IMR-90 (cell line): ENCODE measurements around the gene KCNV2. TPM values are rescaled to one million over a fixed set of nuclear protein-coding genes. Genes with fewer than 3 reads are reported as not detected.

Experiments used
- ATAC-seq: fragments of 200-7000 bp; cut with Tn5 transposase; 2 replicates; pipeline ENCODE4 v1.9.1; 2020; ENCODE audit warnings: low read depth, mild to moderate bottlenecking, moderate library complexity
- BruUV-seq: library from RNA; stranded (reverse); fragments of 400-500 nt; replicated peaks from 2 replicates; lab custom pipeline; 2021; lab: Mats Ljungman, UMichigan
- CTCF ChIA-PET: fragments of 300-600 bp; formaldehyde crosslinking; extraction: SDS; loops from one replicate; lab custom pipeline; 2021; ENCODE audit warnings: antibody characterized with exemption; lab: Yijun Ruan, JAX
- POLR2A ChIA-PET: fragments of 300-600 bp; sonication (Branson Sonifier 250); formaldehyde crosslinking; loops from one replicate; lab custom pipeline; 2022; ENCODE audit warnings: antibody characterized with exemption; ENCODE audit not compliant: unreplicated experiment; lab: Charles Lee
- DNase-seq: peaks from one replicate; pipeline ENCODE4 v3.0.0; 2013
- H2AFZ ChIP-seq: replicated peaks from 2 replicates; pipeline ENCODE3; 2013; ENCODE audit warnings: low read length, mild to moderate bottlenecking; ENCODE audit not compliant: poor library complexity
- H2AK5ac ChIP-seq: 2 replicates; pipeline ENCODE4 v1.6.1; 2013; ENCODE audit warnings: low read depth, low read length, inconsistent platforms
- H2AK9ac ChIP-seq: replicated peaks from 2 replicates; pipeline ENCODE3; 2013; ENCODE audit warnings: mild to moderate bottlenecking, low read depth, low read length, moderate library complexity; ENCODE audit not compliant: poor library complexity
- H2BK120ac ChIP-seq: 2 replicates; pipeline ENCODE4 v1.6.1; 2013; ENCODE audit warnings: low read depth, low read length, inconsistent platforms
- H2BK15ac ChIP-seq: 3 replicates; pipeline ENCODE4 v1.6.1; 2013; ENCODE audit warnings: low read depth, low read length, inconsistent platforms
- H2BK20ac ChIP-seq: 2 replicates; pipeline ENCODE4 v1.6.1; 2013; ENCODE audit warnings: low read depth, mild to moderate bottlenecking, inconsistent platforms, low read length, moderate library complexity
- H2BK5ac ChIP-seq: 2 replicates; pipeline ENCODE4 v1.6.1; 2013; ENCODE audit warnings: mild to moderate bottlenecking, low read depth, low read length, inconsistent platforms; ENCODE audit not compliant: poor library complexity, severe bottlenecking
- H3K14ac ChIP-seq: replicated peaks from 2 replicates; pipeline ENCODE4 v1.6.1; 2013; ENCODE audit warnings: low read depth, low read length, inconsistent platforms
- H3K18ac ChIP-seq: 2 replicates; pipeline ENCODE4 v1.6.1; 2013; ENCODE audit warnings: low read depth, low read length, control low read depth
- H3K23ac ChIP-seq: 2 replicates; pipeline ENCODE4 v1.6.1; 2013; ENCODE audit warnings: low read depth, low read length, inconsistent platforms
- H3K27ac ChIP-seq: 2 replicates; pipeline ENCODE4 v1.5.1; 2013; ENCODE audit warnings: mild to moderate bottlenecking, control low read depth, low read length; ENCODE audit not compliant: insufficient read depth
- H3K27me3 ChIP-seq: 2 replicates; pipeline ENCODE4 v1.6.1; 2013; ENCODE audit warnings: low read length; ENCODE audit not compliant: control insufficient read depth, insufficient read depth
- H3K36me3 ChIP-seq: 2 replicates; pipeline ENCODE4 v1.6.1; 2013; ENCODE audit warnings: low read length, mixed read lengths; ENCODE audit not compliant: control insufficient read depth, insufficient read depth
- H3K4ac ChIP-seq: 2 replicates; pipeline ENCODE4 v1.6.1; 2013; ENCODE audit warnings: low read depth, low read length, inconsistent platforms
- H3K4me1 ChIP-seq: 2 replicates; pipeline ENCODE4 v1.6.1; 2013; ENCODE audit warnings: low read length, mixed read lengths; ENCODE audit not compliant: control insufficient read depth, insufficient read depth
- H3K4me2 ChIP-seq: 2 replicates; pipeline ENCODE4 v1.6.1; 2013; ENCODE audit warnings: low read depth, mild to moderate bottlenecking, control low read depth, low read length, moderate library complexity
- H3K4me3 ChIP-seq: 2 replicates; pipeline ENCODE4 v1.5.1; 2013; ENCODE audit warnings: low read depth, mild to moderate bottlenecking, control low read depth, low read length, moderate library complexity; ENCODE audit not compliant: insufficient read depth
- H3K56ac ChIP-seq: 2 replicates; pipeline ENCODE4 v1.6.1; 2013; ENCODE audit warnings: low read length, inconsistent platforms; ENCODE audit not compliant: insufficient read depth; ENCODE audit errors: extremely low read depth
- H3K79me1 ChIP-seq, 2 experiments: 2 replicates each; pipeline ENCODE4 v1.6.1; 2013; ENCODE audit warnings: low read length in 2 of 2, inconsistent platforms in 1 of 2, low read depth in 1 of 2
- H3K9ac ChIP-seq: 2 replicates; pipeline ENCODE4 v1.6.1; 2013; ENCODE audit warnings: low read depth, low read length, control low read depth
- H3K9me1 ChIP-seq: 2 replicates; pipeline ENCODE4 v1.6.1; 2013; ENCODE audit warnings: low read length, inconsistent platforms; ENCODE audit not compliant: insufficient read depth
- H3K9me3 ChIP-seq: 2 replicates; pipeline ENCODE4 v1.6.1; 2013; ENCODE audit warnings: low read length; ENCODE audit not compliant: control insufficient read depth, insufficient read depth
- H4K20me1 ChIP-seq: 2 replicates; pipeline ENCODE4 v1.6.1; 2013; ENCODE audit warnings: low read length, inconsistent platforms; ENCODE audit not compliant: insufficient read depth
- H4K5ac ChIP-seq: 2 replicates; pipeline ENCODE4 v1.6.1; 2013; ENCODE audit warnings: mild to moderate bottlenecking, low read depth, low read length, control low read depth
- H4K8ac ChIP-seq, 2 experiments: 2 replicates each; pipeline ENCODE4 v1.6.1; 2013; ENCODE audit warnings: low read depth in 2 of 2, low read length in 2 of 2, control low read depth in 1 of 2, inconsistent platforms in 1 of 2
- H4K91ac ChIP-seq: 2 replicates; pipeline ENCODE4 v1.6.1; 2013; ENCODE audit warnings: low read depth, low read length, inconsistent platforms; ENCODE audit not compliant: insufficient read depth
- BHLHE40 ChIP-seq: fragments of 150-350 bp; IDR thresholded peaks from 2 replicates; pipeline ENCODE4 v1.6.1; 2016; ENCODE audit warnings: mild to moderate bottlenecking, low read depth, low read length
- CEBPB ChIP-seq: IDR thresholded peaks from 2 replicates; pipeline ENCODE4 v1.6.1; 2012; ENCODE audit warnings: low read depth, low read length, improper control_type of control experiment
- CHD1 ChIP-seq: IDR thresholded peaks from 2 replicates; pipeline ENCODE4 v1.6.1; 2012; ENCODE audit warnings: low read depth, low read length, improper control_type of control experiment
- FOS ChIP-seq: fragments of 150-350 bp; IDR thresholded peaks from 2 replicates; pipeline ENCODE4 v1.6.1; 2016; ENCODE audit warnings: low read depth, low read length
- MAFK ChIP-seq: IDR thresholded peaks from 2 replicates; pipeline ENCODE4 v1.6.1; 2012; ENCODE audit warnings: low read depth, low read length, improper control_type of control experiment
- MAZ ChIP-seq: IDR thresholded peaks from 2 replicates; pipeline ENCODE4 v1.6.1; 2012; ENCODE audit warnings: low read depth, mild to moderate bottlenecking, low read length, improper control_type of control experiment, moderate library complexity, borderline replicate concordance
- MXI1 ChIP-seq: IDR thresholded peaks from 2 replicates; pipeline ENCODE4 v1.6.1; 2012; ENCODE audit warnings: low read depth, mild to moderate bottlenecking, low read length, moderate library complexity, borderline replicate concordance
- NFE2L2 ChIP-seq: fragments of 150-350 bp; IDR thresholded peaks from 2 replicates; pipeline ENCODE4 v1.6.1; 2016; ENCODE audit warnings: low read depth, mild to moderate bottlenecking, low read length
- POLR2A ChIP-seq: IDR thresholded peaks from 2 replicates; pipeline ENCODE4 v1.6.1; 2012; ENCODE audit warnings: mild to moderate bottlenecking, low read depth, low read length
- RAD21 ChIP-seq: IDR thresholded peaks from 2 replicates; pipeline ENCODE4 v1.6.1; 2012; ENCODE audit warnings: low read length, improper control_type of control experiment
- RCOR1 ChIP-seq: IDR thresholded peaks from 2 replicates; pipeline ENCODE4 v1.6.1; 2012; ENCODE audit warnings: mild to moderate bottlenecking, low read length, improper control_type of control experiment; ENCODE audit not compliant: insufficient replicate concordance
- RFX5 ChIP-seq: IDR thresholded peaks from 2 replicates; pipeline ENCODE4 v1.8.0; 2012; ENCODE audit warnings: low read depth, mild to moderate bottlenecking, low read length, moderate library complexity
- SMC3 ChIP-seq: fragments of 150-350 bp; IDR thresholded peaks from 2 replicates; pipeline ENCODE4 v1.6.1; 2016; ENCODE audit warnings: low read depth, mild to moderate bottlenecking, antibody characterized with exemption, low read length, moderate library complexity
- WGBS, 2 experiments: methylation state at CpG; one replicate each; pipeline versions ENCODE4 v1.1.5 to v1.1.7; 2013; ENCODE audit warnings: missing lambda C conversion rate in 2 of 2; ENCODE audit not compliant: insufficient read length in 1 of 2; ENCODE audit errors: extremely low coverage in 2 of 2; 5-methylcytosine and 5-hydroxymethylcytosine counted together
- dilution Hi-C: fragments of 300-500 bp; cut with HindIII; formaldehyde crosslinking; loops from one replicate; pipeline ENCODE4 v1.14.3; 2018; ENCODE audit warnings: low sequenced_read_pairs; ENCODE audit not compliant: unreplicated experiment
- in situ Hi-C: fragments of 300-500 bp; cut with MboI; formaldehyde crosslinking; loops from 3 replicates; pipeline ENCODE4 v1.14.3; 2019; ENCODE audit warnings: low sequenced_read_pairs, inconsistent platforms, mixed read lengths
- intact Hi-C: fragments of 100-400 bp; cut with micrococcal nuclease; formaldehyde crosslinking; loops from 2 replicates; pipeline ENCODE4 v1.10.0; 2022
- polyA plus RNA-seq, 3 experiments: library from polyadenylated mRNA; depleted of rRNA; stranded (reverse); fragments of >200 nt; gene quantifications; 2 replicates each; pipeline ENCODE4 v1.2.3, GENCODE V29; 2012; ENCODE audit warnings: low replicate concordance in 1 of 3
- total RNA-seq: library from RNA; depleted of rRNA; stranded (reverse); fragments of >200 nt; gene quantifications from 2 replicates; pipeline ENCODE4 v1.2.3, GENCODE V29; 2012
- TF ChIP-seq, protein P1 (sequence below): fragments of 150-350 bp; IDR thresholded peaks from 2 replicates; pipeline ENCODE4 v1.6.1; 2016; ENCODE audit warnings: low read depth, mild to moderate bottlenecking, low read length, moderate library complexity, borderline replicate concordance
- TF ChIP-seq, protein P2 (sequence below): conservative IDR thresholded peaks from 2 replicates; pipeline ENCODE4 v1.5.1; 2012; ENCODE audit warnings: mild to moderate bottlenecking, low read depth, low read length, improper control_type of control experiment
- TF ChIP-seq, protein P3 (sequence below): fragments of 150-350 bp; IDR thresholded peaks from 2 replicates; pipeline ENCODE4 v1.6.1; 2017; ENCODE audit warnings: mild to moderate bottlenecking, antibody characterized with exemption, low read length, low read depth

KCNV2 gene
- total and polyA plus RNA-seq, 2 of the 4 experiments (the other 2 are of a cell fraction), result not detected

DNA sequence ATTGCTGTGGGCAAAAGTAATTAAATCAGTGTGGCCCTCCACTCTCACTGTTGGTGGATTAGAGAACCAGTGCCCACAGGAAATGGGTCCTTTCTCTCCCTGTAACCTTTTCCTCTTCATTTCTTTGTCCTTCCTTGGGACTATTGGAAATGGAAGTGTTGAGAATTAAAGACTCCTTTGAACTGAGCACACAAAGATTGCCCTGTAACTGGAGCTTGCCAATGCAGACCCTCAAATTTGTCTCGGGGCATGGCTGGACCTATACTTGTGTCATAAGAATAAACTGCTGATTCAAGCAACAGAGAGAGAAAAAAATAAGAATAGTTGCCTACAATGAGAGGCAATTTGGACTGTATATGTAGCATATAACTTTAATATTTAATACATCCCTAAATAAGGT lies 13.7 kb downstream of the KCNV2 start:
- H2AFZ ChIP-seq, result no peak overlapping the region
- ChIA-PET POLR2A (no interaction called here), CTCF (interaction anchor here (0.6 kb wide), 1 partner anchor 18 kb away, joined by 3 read pairs; no protein-coding TSS in a partner anchor)
- H2AK5ac ChIP-seq, result no peak overlapping the region; the same call in 1 of the 2 replicates
- peaks cover 5% of the 10 kb centered on the region for H3K9me1 ChIP-seq
- H2BK120ac ChIP-seq, result no peak overlapping the region
- ATAC-seq (no peak), DNase-seq (no peak)
- H3K4me1 ChIP-seq, result peaks cover 8% of the 10 kb centered on the region
- no peak overlapping the region for H3K14ac ChIP-seq
- no peaks in the 10 kb centered on the region for H3K79me1 ChIP-seq
- H3K9ac ChIP-seq, result no peak overlapping the region
- no peak overlapping the region for H3K18ac ChIP-seq
- H3K4me2 ChIP-seq, result no peak overlapping the region
- H2BK15ac ChIP-seq, result no peak overlapping the region
- TF ChIP-seq, protein P1, sequence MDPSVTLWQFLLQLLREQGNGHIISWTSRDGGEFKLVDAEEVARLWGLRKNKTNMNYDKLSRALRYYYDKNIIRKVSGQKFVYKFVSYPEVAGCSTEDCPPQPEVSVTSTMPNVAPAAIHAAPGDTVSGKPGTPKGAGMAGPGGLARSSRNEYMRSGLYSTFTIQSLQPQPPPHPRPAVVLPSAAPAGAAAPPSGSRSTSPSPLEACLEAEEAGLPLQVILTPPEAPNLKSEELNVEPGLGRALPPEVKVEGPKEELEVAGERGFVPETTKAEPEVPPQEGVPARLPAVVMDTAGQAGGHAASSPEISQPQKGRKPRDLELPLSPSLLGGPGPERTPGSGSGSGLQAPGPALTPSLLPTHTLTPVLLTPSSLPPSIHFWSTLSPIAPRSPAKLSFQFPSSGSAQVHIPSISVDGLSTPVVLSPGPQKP, result no peak
- TF ChIP-seq SMC3, result no peak
- TF ChIP-seq CEBPB, result no peak
- TF ChIP-seq FOS, result no peak
- TF ChIP-seq CHD1, result no peak
- TF ChIP-seq MXI1, result no peak
- TF ChIP-seq, protein P2, sequence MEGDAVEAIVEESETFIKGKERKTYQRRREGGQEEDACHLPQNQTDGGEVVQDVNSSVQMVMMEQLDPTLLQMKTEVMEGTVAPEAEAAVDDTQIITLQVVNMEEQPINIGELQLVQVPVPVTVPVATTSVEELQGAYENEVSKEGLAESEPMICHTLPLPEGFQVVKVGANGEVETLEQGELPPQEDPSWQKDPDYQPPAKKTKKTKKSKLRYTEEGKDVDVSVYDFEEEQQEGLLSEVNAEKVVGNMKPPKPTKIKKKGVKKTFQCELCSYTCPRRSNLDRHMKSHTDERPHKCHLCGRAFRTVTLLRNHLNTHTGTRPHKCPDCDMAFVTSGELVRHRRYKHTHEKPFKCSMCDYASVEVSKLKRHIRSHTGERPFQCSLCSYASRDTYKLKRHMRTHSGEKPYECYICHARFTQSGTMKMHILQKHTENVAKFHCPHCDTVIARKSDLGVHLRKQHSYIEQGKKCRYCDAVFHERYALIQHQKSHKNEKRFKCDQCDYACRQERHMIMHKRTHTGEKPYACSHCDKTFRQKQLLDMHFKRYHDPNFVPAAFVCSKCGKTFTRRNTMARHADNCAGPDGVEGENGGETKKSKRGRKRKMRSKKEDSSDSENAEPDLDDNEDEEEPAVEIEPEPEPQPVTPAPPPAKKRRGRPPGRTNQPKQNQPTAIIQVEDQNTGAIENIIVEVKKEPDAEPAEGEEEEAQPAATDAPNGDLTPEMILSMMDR, result no peak
- no peak for TF ChIP-seq RAD21
- TF ChIP-seq POLR2A, result no peak
- no peak for TF ChIP-seq RFX5
- no peak for TF ChIP-seq MAZ
- no peak for TF ChIP-seq BHLHE40
- TF ChIP-seq RCOR1, result no peak
- TF ChIP-seq, protein P3, sequence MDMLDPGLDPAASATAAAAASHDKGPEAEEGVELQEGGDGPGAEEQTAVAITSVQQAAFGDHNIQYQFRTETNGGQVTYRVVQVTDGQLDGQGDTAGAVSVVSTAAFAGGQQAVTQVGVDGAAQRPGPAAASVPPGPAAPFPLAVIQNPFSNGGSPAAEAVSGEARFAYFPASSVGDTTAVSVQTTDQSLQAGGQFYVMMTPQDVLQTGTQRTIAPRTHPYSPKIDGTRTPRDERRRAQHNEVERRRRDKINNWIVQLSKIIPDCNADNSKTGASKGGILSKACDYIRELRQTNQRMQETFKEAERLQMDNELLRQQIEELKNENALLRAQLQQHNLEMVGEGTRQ, result no peak
- no peak for TF ChIP-seq MAFK
- no peak for TF ChIP-seq NFE2L2
- H3K27ac ChIP-seq, result no peak overlapping the region
- H4K91ac ChIP-seq, result no peak overlapping the region
- no peak overlapping the region for H2AK9ac ChIP-seq
- no peaks in the 10 kb centered on the region for H4K20me1 ChIP-seq
- no peak overlapping the region for H4K8ac ChIP-seq
- no peaks in the 10 kb centered on the region for H3K27me3 ChIP-seq
- no peak overlapping the region for H2BK5ac ChIP-seq
- dilution Hi-C loops, result no loop called here
- no peak overlapping the region for H2BK20ac ChIP-seq
- no CpG with 5 or more reads among the region's 1 CpG for WGBS, 2 experiments
- no peak overlapping the region for H3K23ac ChIP-seq
- H3K4ac ChIP-seq, result no peak overlapping the region
- no TSS peak for BruUV-seq
- no peak overlapping the region for H3K4me3 ChIP-seq
- H3K56ac ChIP-seq, result no peak overlapping the region
- H3K9me3 ChIP-seq, result no peaks in the 10 kb centered on the region
- intact Hi-C loops, result no loop called here
- in situ Hi-C loops, result no loop called here
- H3K36me3 ChIP-seq, result peaks cover 4% of the 10 kb centered on the region
- no peak overlapping the region for H4K5ac ChIP-seq
